GM12891 (cell line): Measurements from ENCODE around the gene RBM33.

Source experiments
- DNase-seq: peaks from one replicate; pipeline ENCODE4 v3.0.0; 2011; ENCODE audit warnings: low spot score; ENCODE audit not compliant: insufficient read length
- FAIRE-seq: peaks from 2 replicates; lab custom pipeline; 2011; peaks lifted over from hg19 to GRCh38; lab: Jason Lieb, UNC
- PAX5 ChIP-seq: IDR thresholded peaks from 2 replicates; pipeline ENCODE4 v1.6.1; 2011; ENCODE audit warnings: low read length, moderate library complexity, mild to moderate bottlenecking; ENCODE audit not compliant: insufficient read depth, severe bottlenecking
- POLR2A ChIP-seq: IDR thresholded peaks from 2 replicates; pipeline ENCODE4 v1.6.1; 2011; ENCODE audit warnings: low read depth, low read length, control low read depth
- POLR2AphosphoS5 ChIP-seq: IDR thresholded peaks from 2 replicates; pipeline ENCODE4 v1.6.1; 2011; ENCODE audit warnings: low read depth, low read length, control low read depth
- POU2F2 ChIP-seq: IDR thresholded peaks from 2 replicates; pipeline ENCODE4 v1.6.1; 2011; ENCODE audit warnings: low read depth, mild to moderate bottlenecking, control low read depth, low read length, moderate library complexity
- SPI1 ChIP-seq: IDR thresholded peaks from 2 replicates; pipeline ENCODE4 v1.6.1; 2011; ENCODE audit warnings: low read depth, low read length, control low read depth
- TAF1 ChIP-seq: IDR thresholded peaks from 2 replicates; pipeline ENCODE4 v1.6.1; 2011; ENCODE audit warnings: low read depth, low read length, control low read depth

Gene RBM33

GRCh38 chr7:155660758-155661093 is 16.3 kb downstream of the RBM33 start:
- no peak for FAIRE-seq
- TF ChIP-seq TAF1 (no peak), POLR2A (no peak), PAX5 (no peak), SPI1 (no peak), POLR2AphosphoS5 (no peak), POU2F2 (no peak)
- DNase-seq = no peak

- FAIRE-seq (no peak), DNase-seq (no peak)
- TF ChIP-seq TAF1 (no peak), POLR2AphosphoS5 (no peak), SPI1 (no peak), PAX5 (no peak), POU2F2 (no peak)
Observed at GRCh38 chr7:155662343-155663043, 18.0 kb downstream of the RBM33 start.

GRCh38 chr7:155663937-155664336 is 19.5 kb downstream of the RBM33 start:
- FAIRE-seq (no peak), DNase-seq (no peak)
- TF ChIP-seq TAF1 (no peak), SPI1 (no peak), POLR2A (no peak), POU2F2 (no peak), PAX5 (no peak)

GRCh38 chr7:155665079-155665956 is 20.9 kb downstream of the RBM33 start:
- DNase-seq (no peak), FAIRE-seq (no peak)
- TF ChIP-seq POLR2AphosphoS5 (no peak), TAF1 (no peak), SPI1 (no peak), PAX5 (no peak), POU2F2 (no peak), POLR2A (no peak)

- TF ChIP-seq POLR2AphosphoS5 (no peak), SPI1 (no peak), TAF1 (no peak), POLR2A (no peak), POU2F2 (no peak), PAX5 (no peak)
- DNase-seq = no peak
- no peak for FAIRE-seq
Observed at GRCh38 chr7:155665957-155666287, 21.5 kb downstream of the RBM33 start.

- no peak for DNase-seq
- FAIRE-seq = no peak
- TF ChIP-seq POU2F2 = no peak
Observed at GRCh38 chr7:155667241-155667829, 22.9 kb downstream of the RBM33 start.

GRCh38 chr7:155669717-155670505 is 25.4 kb downstream of the RBM33 start:
- FAIRE-seq (peak; percentile 16), DNase-seq (no peak)
- no peak for TF ChIP-seq POLR2AphosphoS5
- TF ChIP-seq PAX5 = no peak
- no peak for TF ChIP-seq POU2F2
- TF ChIP-seq SPI1 = no peak
- TF ChIP-seq TAF1 = no peak
- TF ChIP-seq POLR2A = no peak

- DNase-seq = no peak
- FAIRE-seq = peak; percentile 13
- TF ChIP-seq PAX5 (no peak), POLR2A (no peak), TAF1 (no peak), POLR2AphosphoS5 (no peak), POU2F2 (no peak), SPI1 (no peak)
Observed at GRCh38 chr7:155670521-155670920, 26.1 kb downstream of the RBM33 start.

GRCh38 chr7:155674556-155674955 is 30.1 kb downstream of the RBM33 start:
- TF ChIP-seq POLR2A = no peak
- no peak for TF ChIP-seq PAX5
- no peak for TF ChIP-seq TAF1
- no peak for TF ChIP-seq SPI1
- no peak for DNase-seq
- no peak for FAIRE-seq

GRCh38 chr7:155676052-155676451 is 31.6 kb downstream of the RBM33 start:
- FAIRE-seq = peak; percentile 81
- no peak for DNase-seq
- TF ChIP-seq POU2F2 = no peak
- TF ChIP-seq SPI1 = peak; percentile 57
